Osteoblast (primary cell): ENCODE data around the gene PIK3C3. TPM values are rescaled to one million over a fixed set of nuclear protein-coding genes. Genes with fewer than 3 reads are reported as not detected.
A peak's percentile ranks its signal among the peaks of the same experiment; 100 is the strongest.

ENCODE experiments used
- DNase-seq: peaks from one replicate; pipeline ENCODE4 v3.0.0; 2011; ENCODE audit warnings: low spot score, mixed read lengths; ENCODE audit not compliant: insufficient read length; ENCODE audit errors: missing footprints
- H2AFZ ChIP-seq: 2 replicates; pipeline ENCODE4 v1.6.0; 2011; ENCODE audit warnings: mild to moderate bottlenecking, low read length
- H3K27ac ChIP-seq: 2 replicates; pipeline ENCODE4 v1.5.1; 2011; ENCODE audit warnings: mild to moderate bottlenecking, low read depth, low read length, moderate library complexity
- H3K27me3 ChIP-seq: 2 replicates; pipeline ENCODE4 v1.6.0; 2012; ENCODE audit warnings: mild to moderate bottlenecking, control low read depth, inconsistent platforms, low read length, moderate library complexity; ENCODE audit not compliant: insufficient read depth
- H3K36me3 ChIP-seq: 2 replicates; pipeline ENCODE4 v1.5.1; 2011; ENCODE audit warnings: mild to moderate bottlenecking, low read length, control low read depth, moderate library complexity; ENCODE audit not compliant: insufficient read depth
- H3K4me1 ChIP-seq: 2 replicates; pipeline ENCODE4 v1.5.1; 2011; ENCODE audit warnings: mild to moderate bottlenecking, low read length, control low read depth, moderate library complexity; ENCODE audit not compliant: insufficient read depth
- H3K4me2 ChIP-seq: 2 replicates; pipeline ENCODE4 v1.6.0; 2011; ENCODE audit warnings: mild to moderate bottlenecking, low read length; ENCODE audit not compliant: insufficient read depth
- H3K4me3 ChIP-seq: fragments of 200-600 bp; sonication (generic); 3 replicates; pipeline ENCODE4 v1.5.1; 2012; ENCODE audit warnings: mild to moderate bottlenecking, low read length, inconsistent platforms; ENCODE audit not compliant: insufficient read depth
- H3K79me2 ChIP-seq: 2 replicates; pipeline ENCODE4 v1.6.0; 2012; ENCODE audit warnings: mild to moderate bottlenecking, low read length, control low read depth, inconsistent platforms; ENCODE audit not compliant: insufficient read depth
- H3K9me3 ChIP-seq: 2 replicates; pipeline ENCODE4 v1.5.1; 2011; ENCODE audit warnings: low read depth, low read length, control low read depth
- H4K20me1 ChIP-seq: 2 replicates; pipeline ENCODE4 v1.6.0; 2012; ENCODE audit warnings: mild to moderate bottlenecking, low read length, control low read depth; ENCODE audit not compliant: insufficient read depth
- CTCF ChIP-seq: IDR thresholded peaks from 2 replicates; pipeline ENCODE4 v1.5.1; 2011; ENCODE audit warnings: mild to moderate bottlenecking, low read depth, low read length, moderate library complexity; ENCODE audit errors: extremely low read depth
- total RNA-seq: library from RNA; depleted of rRNA; stranded (reverse); fragments of >200 nt; gene quantifications from 2 replicates; pipeline ENCODE4 v1.2.3, GENCODE V29; 2012

The PIK3C3 gene
- total RNA-seq, 1 donor: 59.4 TPM

DNA sequence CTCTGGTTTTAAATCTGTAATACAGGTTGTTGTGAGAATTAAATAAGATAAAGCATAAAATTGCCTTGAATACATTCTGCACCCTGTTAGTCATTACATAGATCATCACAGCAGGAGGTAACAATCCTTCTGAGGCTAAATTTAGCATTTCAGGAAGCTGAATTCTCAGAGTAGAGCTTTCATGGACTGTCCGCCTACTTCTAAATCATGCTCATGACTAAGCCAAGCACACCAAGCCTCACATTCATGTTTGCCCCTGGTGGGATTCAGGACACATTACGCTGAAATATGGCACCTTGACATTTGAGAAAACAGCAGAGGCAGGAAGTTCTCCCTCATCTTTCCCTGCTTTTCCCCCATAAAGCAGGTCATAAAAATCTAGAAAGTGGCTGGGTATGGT lies 16.6 kb upstream of the PIK3C3 start:
- H4K20me1 ChIP-seq: no peaks in the 10 kb centered on the region
- H3K4me3 ChIP-seq: no peak overlapping the region
- H3K27me3 ChIP-seq: no peaks in the 10 kb centered on the region
- peak overlapping the region; percentile 81 for H3K27ac ChIP-seq
- peak overlapping the region; percentile 25 for H2AFZ ChIP-seq
- peak; percentile 26 for TF ChIP-seq CTCF
- H3K9me3 ChIP-seq: no peaks in the 10 kb centered on the region
- no peaks in the 10 kb centered on the region for H3K79me2 ChIP-seq
- no peaks in the 10 kb centered on the region for H3K36me3 ChIP-seq
- peaks cover 44% of the 10 kb centered on the region for H3K4me1 ChIP-seq
- no peak for DNase-seq
- H3K4me2 ChIP-seq: peak overlapping the region; percentile 44

GRCh38 chr18:41939326-41939725 lies 15.7 kb upstream of the PIK3C3 start:
- no peaks in the 10 kb centered on the region for H4K20me1 ChIP-seq
- peak overlapping the region; percentile 81 for H3K27ac ChIP-seq
- H3K4me3 ChIP-seq: no peak overlapping the region
- H3K27me3 ChIP-seq: no peaks in the 10 kb centered on the region
- no peaks in the 10 kb centered on the region for H3K79me2 ChIP-seq
- H3K4me2 ChIP-seq: no peak overlapping the region
- no peaks in the 10 kb centered on the region for H3K36me3 ChIP-seq
- H3K9me3 ChIP-seq: no peaks in the 10 kb centered on the region
- no peak for TF ChIP-seq CTCF
- peaks cover 44% of the 10 kb centered on the region for H3K4me1 ChIP-seq
- peak overlapping the region; percentile 36 for H2AFZ ChIP-seq
- no peak for DNase-seq

- H2AFZ ChIP-seq: peak overlapping the region; percentile 80
- no peaks in the 10 kb centered on the region for H3K36me3 ChIP-seq
- TF ChIP-seq CTCF: no peak
- H4K20me1 ChIP-seq: no peaks in the 10 kb centered on the region
- peaks cover 44% of the 10 kb centered on the region for H3K4me1 ChIP-seq
- no peaks in the 10 kb centered on the region for H3K79me2 ChIP-seq
- H3K27me3 ChIP-seq: peaks cover 3% of the 10 kb centered on the region
- peak overlapping the region; percentile 81 for H3K27ac ChIP-seq
- H3K9me3 ChIP-seq: no peaks in the 10 kb centered on the region
- H3K4me3 ChIP-seq: no peak overlapping the region
- H3K4me2 ChIP-seq: peak overlapping the region; percentile 29
- no peak for DNase-seq
These were observed 14.4 kb upstream of the PIK3C3 start for GRCh38 chr18:41940506-41941215.

DNA sequence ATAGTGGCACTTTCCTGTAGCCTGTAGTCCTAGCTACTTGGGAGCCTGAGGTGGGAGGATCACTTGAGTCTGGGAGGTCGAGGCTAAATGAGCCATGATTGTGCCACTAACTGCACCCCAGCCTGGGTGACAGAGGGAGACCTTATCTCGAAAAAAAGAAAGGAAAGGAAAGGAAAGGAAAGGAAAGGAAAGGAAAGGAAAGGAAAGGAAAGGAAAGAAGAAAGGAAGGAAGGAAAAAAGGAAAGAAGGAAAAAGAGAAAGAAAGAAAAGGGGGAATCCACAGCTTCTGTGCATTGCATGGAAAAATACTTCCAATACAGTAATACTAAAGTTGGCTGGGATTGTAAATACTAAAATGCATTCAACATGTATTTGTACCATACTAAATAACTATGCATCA lies 12.8 kb upstream of the PIK3C3 start:
- H2AFZ ChIP-seq: no peak overlapping the region
- no peak overlapping the region for H3K4me2 ChIP-seq
- no peaks in the 10 kb centered on the region for H4K20me1 ChIP-seq
- no peak for TF ChIP-seq CTCF
- DNase-seq: no peak
- H3K79me2 ChIP-seq: no peaks in the 10 kb centered on the region
- H3K9me3 ChIP-seq: no peaks in the 10 kb centered on the region
- H3K27ac ChIP-seq: no peak overlapping the region
- no peak overlapping the region for H3K4me3 ChIP-seq
- H3K4me1 ChIP-seq: peaks cover 35% of the 10 kb centered on the region
- H3K36me3 ChIP-seq: no peaks in the 10 kb centered on the region
- H3K27me3 ChIP-seq: peaks cover 6% of the 10 kb centered on the region
